A549 (cell line): Measurements from ENCODE around the gene SULF2. TPM values are rescaled to one million over a fixed set of nuclear protein-coding genes. Genes with fewer than 3 reads are reported as not detected.

ENCODE experiments used
- ATAC-seq, 2 experiments: fragments of 200-7000 bp in 1 of 2; fragments of >200 bp in 1 of 2; cut with Nextera tagmentation in 1 of 2; cut with Tn5 transposase in 1 of 2; 3 replicates each; pipeline versions ENCODE4 v1.8.0 to v1.9.1; 2018 to 2020; ENCODE audit warnings: mild to moderate bottlenecking in 1 of 2, moderate library complexity in 1 of 2
- CTCF ChIA-PET: fragments of 300-600 bp; sonication (Branson Sonifier 250); formaldehyde crosslinking; extraction: SDS; loops from one replicate; lab custom pipeline; 2021; ENCODE audit warnings: antibody characterized with exemption, inconsistent platforms; lab: Yijun Ruan, JAX
- POLR2A ChIA-PET: fragments of 350-600 bp; formaldehyde crosslinking; extraction: SDS; loops from one replicate; lab custom pipeline; 2021; ENCODE audit warnings: antibody characterized with exemption, inconsistent platforms; lab: Yijun Ruan, JAX
- DNase-seq, 2 experiments: peaks; one replicate each; pipeline versions ENCODE4 v3.0.0 to v3.0.0-alpha.2; 2011 to 2016; ENCODE audit warnings: low read depth in 1 of 2, low spot score in 1 of 2
- FAIRE-seq: peaks from 2 replicates; lab custom pipeline; 2011; peaks lifted over from hg19 to GRCh38; lab: Jason Lieb, UNC
- H3K27ac ChIP-seq, 2 experiments: fragments of >200 bp; sonication (Bioruptor Twin); formaldehyde crosslinking; 3 replicates each; pipeline ENCODE4 v1.5.1; 2016 to 2017
- H3K4me1 ChIP-seq: fragments of >200 bp; sonication (Bioruptor Twin); formaldehyde crosslinking; 3 replicates; pipeline ENCODE4 v1.6.1; 2016
- H3K4me2 ChIP-seq: fragments of >200 bp; sonication (Bioruptor Twin); formaldehyde crosslinking; 3 replicates; pipeline ENCODE4 v1.6.1; 2016
- H3K4me3 ChIP-seq: fragments of >200 bp; sonication (Bioruptor Twin); formaldehyde crosslinking; 3 replicates; pipeline ENCODE4 v1.5.1; 2016
- H3K9me3 ChIP-seq: fragments of >200 bp; sonication (Bioruptor Twin); formaldehyde crosslinking; 3 replicates; pipeline ENCODE4 v1.6.1; 2016
- BCL3 ChIP-seq: fragments of >200 bp; sonication (Bioruptor Twin); formaldehyde crosslinking; IDR thresholded peaks from 3 replicates; pipeline ENCODE4 v1.6.1; 2016
- CBX8 ChIP-seq: fragments of 200-600 bp; sonication (generic); IDR thresholded peaks from 2 replicates; pipeline ENCODE4 v1.6.1; 2016
- EHF ChIP-seq: fragments of 250-450 bp; sonication (Bioruptor Pico); IDR thresholded peaks from 2 replicates; pipeline ENCODE4 v1.5.0; 2020; ENCODE audit warnings: mild to moderate bottlenecking
- EHMT2 ChIP-seq: fragments of 200-600 bp; sonication (generic); IDR thresholded peaks from 2 replicates; pipeline ENCODE4 v1.6.1; 2016; ENCODE audit warnings: antibody characterized with exemption, low read depth, mild to moderate bottlenecking, moderate library complexity
- EP300 ChIP-seq, 2 experiments: fragments of >200 bp; sonication (Bioruptor Twin); formaldehyde crosslinking; IDR thresholded peaks; 2 replicates in 1 of 2; 3 replicates in 1 of 2; pipeline ENCODE4 v1.6.1; 2016 to 2017
- FOSB ChIP-seq: fragments of 250-450 bp; sonication (Bioruptor Pico); IDR thresholded peaks from 2 replicates; pipeline ENCODE4 v1.5.0; 2020; ENCODE audit warnings: mild to moderate bottlenecking, moderate library complexity
- FOSL2 ChIP-seq, 2 experiments: fragments of 450-650 bp in 1 of 2; fragments of >200 bp in 1 of 2; sonication (Bioruptor Twin) in 1 of 2; formaldehyde crosslinking; IDR thresholded peaks; 2 replicates each; pipeline versions ENCODE4 v1.5.0 to v1.6.1; 2016 to 2020; ENCODE audit warnings: mild to moderate bottlenecking in 1 of 2, moderate library complexity in 1 of 2
- FOXS1 ChIP-seq: fragments of 250-450 bp; sonication (Bioruptor Pico); IDR thresholded peaks from 2 replicates; pipeline ENCODE4 v1.5.0; 2020; ENCODE audit warnings: mild to moderate bottlenecking, moderate library complexity
- HEYL ChIP-seq: fragments of 250-450 bp; sonication (Bioruptor Pico); IDR thresholded peaks from 2 replicates; pipeline ENCODE4 v1.8.0; 2021; ENCODE audit warnings: mild to moderate bottlenecking, moderate library complexity
- HMGXB4 ChIP-seq: fragments of 250-450 bp; sonication (Bioruptor Pico); IDR thresholded peaks from 2 replicates; pipeline ENCODE4 v1.5.0; 2021; ENCODE audit warnings: mild to moderate bottlenecking, moderate library complexity, borderline replicate concordance
- HOXA7 ChIP-seq: fragments of 250-450 bp; sonication (Bioruptor Pico); IDR thresholded peaks from 2 replicates; pipeline ENCODE4 v1.5.0; 2020; ENCODE audit warnings: mild to moderate bottlenecking, moderate library complexity
- HOXB13 ChIP-seq: fragments of 250-450 bp; sonication (Bioruptor Pico); IDR thresholded peaks from 2 replicates; pipeline ENCODE4 v1.5.0; 2020; ENCODE audit warnings: low read depth, mild to moderate bottlenecking, moderate library complexity
- KDM1A ChIP-seq: fragments of 200-600 bp; sonication (generic); IDR thresholded peaks from 2 replicates; pipeline ENCODE4 v1.6.1; 2016; ENCODE audit warnings: low read depth, mild to moderate bottlenecking
- NFE2L2 ChIP-seq: fragments of 150-350 bp; conservative IDR thresholded peaks from 2 replicates; pipeline ENCODE4 v1.6.1; 2014; ENCODE audit warnings: low read length
- NPAS2 ChIP-seq: fragments of 250-450 bp; sonication (Bioruptor Pico); IDR thresholded peaks from 2 replicates; pipeline ENCODE4 v1.8.0; 2022; ENCODE audit warnings: mild to moderate bottlenecking, moderate library complexity, borderline replicate concordance
- PHF8 ChIP-seq: fragments of 200-600 bp; sonication (generic); IDR thresholded peaks from 2 replicates; pipeline ENCODE4 v1.6.1; 2016; ENCODE audit warnings: low read depth, mild to moderate bottlenecking, antibody characterized with exemption, moderate library complexity, borderline replicate concordance
- POLR2A ChIP-seq: IDR thresholded peaks from 2 replicates; pipeline ENCODE4 v1.6.1; 2012; ENCODE audit warnings: mild to moderate bottlenecking, low read length
- POLR2AphosphoS2 ChIP-seq: conservative IDR thresholded peaks from 2 replicates; pipeline ENCODE4 v1.6.1; 2012; ENCODE audit warnings: low read length, improper control_type of control experiment, inconsistent platforms
- RARB ChIP-seq: fragments of 250-450 bp; sonication (Bioruptor Pico); IDR thresholded peaks from 2 replicates; pipeline ENCODE4 v1.8.0; 2021; ENCODE audit warnings: mild to moderate bottlenecking, moderate library complexity
- RNF2 ChIP-seq: fragments of 200-600 bp; sonication (generic); IDR thresholded peaks from 2 replicates; pipeline ENCODE4 v1.6.1; 2016; ENCODE audit warnings: low read depth, mild to moderate bottlenecking, antibody characterized with exemption, moderate library complexity, borderline replicate concordance
- SMC3 ChIP-seq: fragments of >200 bp; sonication (Bioruptor Twin); formaldehyde crosslinking; IDR thresholded peaks from 3 replicates; pipeline ENCODE4 v1.6.1; 2018; ENCODE audit warnings: inconsistent platforms
- USF2 ChIP-seq: fragments of 450-650 bp; IDR thresholded peaks from 2 replicates; pipeline ENCODE4 v1.6.1; 2014; ENCODE audit warnings: antibody characterized with exemption
- ZC3H11A ChIP-seq: fragments of 450-650 bp; IDR thresholded peaks from 2 replicates; pipeline ENCODE4 v1.6.1; 2014; ENCODE audit warnings: antibody characterized with exemption, mild to moderate bottlenecking
- ZFP36 ChIP-seq: fragments of 450-650 bp; IDR thresholded peaks from 2 replicates; pipeline ENCODE4 v1.6.1; 2014; ENCODE audit warnings: borderline replicate concordance; ENCODE audit not compliant: partially characterized antibody
- ZNF302 ChIP-seq: fragments of 250-450 bp; sonication (Bioruptor Pico); IDR thresholded peaks from 2 replicates; pipeline ENCODE4 v1.9.0; 2021; ENCODE audit warnings: inconsistent platforms, mild to moderate bottlenecking, moderate library complexity
- WGBS: methylation state at CpG from one replicate; pipeline ENCODE4 v1.1.6; 2017; ENCODE audit errors: missing lambda C conversion rate; 5-methylcytosine and 5-hydroxymethylcytosine counted together
- polyA plus RNA-seq, 4 experiments: library from polyadenylated mRNA; depleted of rRNA in 3 of 4; stranded (reverse); fragments of >200 nt; fragmentation: RNase III in 1 of 4; extraction: RNeasy Plus Mini Kit Qiagen cat#74134 plus additional on column Dnase treatment in 1 of 4; gene quantifications; 2 replicates in 3 of 4; 3 replicates in 1 of 4; pipeline ENCODE4 v1.2.3, GENCODE V29; 2011 to 2017
- TF ChIP-seq, protein P1 (sequence below): fragments of 200-600 bp; sonication (generic); IDR thresholded peaks from 2 replicates; pipeline ENCODE4 v1.6.1; 2016; ENCODE audit warnings: antibody characterized with exemption, mild to moderate bottlenecking, moderate library complexity

Gene SULF2
- polyA plus RNA-seq, 2 of the 4 experiments (the other 2 are of a cell fraction): 5.8 to 16.8 TPM

DNA sequence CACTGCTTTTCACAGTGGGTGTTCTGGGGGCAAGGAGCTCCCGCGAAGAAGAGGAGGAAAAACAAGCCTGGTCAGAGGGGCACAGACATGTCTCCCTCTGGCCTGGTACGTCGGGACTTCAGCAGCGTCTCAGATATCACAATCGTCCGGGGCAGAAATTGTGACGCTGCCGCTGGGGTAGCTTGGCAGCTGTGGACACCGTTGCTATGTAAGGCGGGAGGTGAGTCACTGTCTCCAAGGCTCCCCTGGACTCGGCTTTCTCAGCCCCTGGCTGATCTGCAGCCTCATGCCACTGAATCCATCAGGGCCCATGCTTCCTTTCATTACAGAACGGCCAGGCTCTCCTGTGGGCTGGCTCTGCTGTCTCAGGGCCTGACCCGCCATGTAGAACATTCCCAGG is 98.7 kb downstream of the SULF2 start (continued):
- TF ChIP-seq PHF8: no peak
- no peak for TF ChIP-seq POLR2A

- no peak overlapping the region for H3K4me2 ChIP-seq
- no peaks in the 10 kb centered on the region for H3K9me3 ChIP-seq
- DNase-seq (no peak), ATAC-seq (no peak), FAIRE-seq (no peak)
- no peak for TF ChIP-seq SMC3
- no peak for TF ChIP-seq EHF
- no peak for TF ChIP-seq HOXB13 (CRISPR knock-in tag)
- no peak for TF ChIP-seq FOSB
- no peak for TF ChIP-seq RNF2
- TF ChIP-seq RARB (CRISPR knock-in tag): no peak
- TF ChIP-seq, protein P1, sequence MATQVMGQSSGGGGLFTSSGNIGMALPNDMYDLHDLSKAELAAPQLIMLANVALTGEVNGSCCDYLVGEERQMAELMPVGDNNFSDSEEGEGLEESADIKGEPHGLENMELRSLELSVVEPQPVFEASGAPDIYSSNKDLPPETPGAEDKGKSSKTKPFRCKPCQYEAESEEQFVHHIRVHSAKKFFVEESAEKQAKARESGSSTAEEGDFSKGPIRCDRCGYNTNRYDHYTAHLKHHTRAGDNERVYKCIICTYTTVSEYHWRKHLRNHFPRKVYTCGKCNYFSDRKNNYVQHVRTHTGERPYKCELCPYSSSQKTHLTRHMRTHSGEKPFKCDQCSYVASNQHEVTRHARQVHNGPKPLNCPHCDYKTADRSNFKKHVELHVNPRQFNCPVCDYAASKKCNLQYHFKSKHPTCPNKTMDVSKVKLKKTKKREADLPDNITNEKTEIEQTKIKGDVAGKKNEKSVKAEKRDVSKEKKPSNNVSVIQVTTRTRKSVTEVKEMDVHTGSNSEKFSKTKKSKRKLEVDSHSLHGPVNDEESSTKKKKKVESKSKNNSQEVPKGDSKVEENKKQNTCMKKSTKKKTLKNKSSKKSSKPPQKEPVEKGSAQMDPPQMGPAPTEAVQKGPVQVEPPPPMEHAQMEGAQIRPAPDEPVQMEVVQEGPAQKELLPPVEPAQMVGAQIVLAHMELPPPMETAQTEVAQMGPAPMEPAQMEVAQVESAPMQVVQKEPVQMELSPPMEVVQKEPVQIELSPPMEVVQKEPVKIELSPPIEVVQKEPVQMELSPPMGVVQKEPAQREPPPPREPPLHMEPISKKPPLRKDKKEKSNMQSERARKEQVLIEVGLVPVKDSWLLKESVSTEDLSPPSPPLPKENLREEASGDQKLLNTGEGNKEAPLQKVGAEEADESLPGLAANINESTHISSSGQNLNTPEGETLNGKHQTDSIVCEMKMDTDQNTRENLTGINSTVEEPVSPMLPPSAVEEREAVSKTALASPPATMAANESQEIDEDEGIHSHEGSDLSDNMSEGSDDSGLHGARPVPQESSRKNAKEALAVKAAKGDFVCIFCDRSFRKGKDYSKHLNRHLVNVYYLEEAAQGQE: no peak
- TF ChIP-seq EP300 (IDR thresholded peaks at IDR 0.05): no peak
- no peak for TF ChIP-seq ZNF302
- no peak for TF ChIP-seq NPAS2
- TF ChIP-seq POLR2AphosphoS2: no peak
- TF ChIP-seq CBX8: no peak
- no peak for TF ChIP-seq USF2
- no peak for TF ChIP-seq ZFP36
- CTCF ChIA-PET: interaction anchor here (2.2 to 3.8 kb wide), 2 partner anchors 21 to 937 kb away, joined by 7 to 24 read pairs; no protein-coding TSS in a partner anchor
- H3K4me1 ChIP-seq: peaks cover 12% of the 10 kb centered on the region
- no peak overlapping the region for H3K27ac ChIP-seq
- WGBS: 86% methylated on average over 24 of the region's 26 CpGs
- H3K4me3 ChIP-seq: no peak overlapping the region
- POLR2A ChIA-PET: no interaction called here
These were observed 100.8 kb downstream of the SULF2 start for GRCh38 chr20:47684306-47685080.

GRCh38 chr20:47682916-47683315 is 102.4 kb downstream of the SULF2 start:
- Histone ChIP-seq H3K4me2 (no peak overlapping the region), H3K4me1 (no peaks in the 10 kb centered on the region), H3K27ac (no peak overlapping the region), H3K9me3 (no peaks in the 10 kb centered on the region), H3K4me3 (no peak overlapping the region)
- TF ChIP-seq HEYL (CRISPR knock-in tag): no peak
- no peak for TF ChIP-seq NFE2L2
- no peak for TF ChIP-seq BCL3
- no peak for TF ChIP-seq NPAS2
- no peak for TF ChIP-seq HMGXB4 (CRISPR knock-in tag)
- TF ChIP-seq FOXS1 (CRISPR knock-in tag): no peak
- TF ChIP-seq EP300 (IDR thresholded peaks at IDR 0.05): no peak
- TF ChIP-seq KDM1A: no peak
- no peak for TF ChIP-seq HOXA7
- TF ChIP-seq FOSL2 (IDR thresholded peaks at IDR 0.05): no peak
- no peak for TF ChIP-seq FOSL2 (CRISPR knock-in tag; IDR thresholded peaks at IDR 0.05)
- no peak for TF ChIP-seq EHMT2
- no peak for TF ChIP-seq ZC3H11A
- no peak for TF ChIP-seq RNF2
- TF ChIP-seq RARB (CRISPR knock-in tag): no peak
- DNase-seq: no peak
- no peak for FAIRE-seq
- ATAC-seq: no peak
- ChIA-PET POLR2A (no interaction called here), CTCF (interaction anchor here (1.5 to 13.2 kb wide), 4 partner anchors 9 to 940 kb away, joined by 3 to 232 read pairs (median 53); no protein-coding TSS in a partner anchor)
- WGBS: 90% methylated on average over 19 of the region's 19 CpGs
